SH-SY5Y (cell line): ENCODE measurements around the gene MTIF2.

ENCODE experiments used
- GATA2 ChIP-seq: IDR thresholded peaks from 2 replicates; pipeline ENCODE4 v1.6.1; 2011; ENCODE audit warnings: mild to moderate bottlenecking, low read depth, low read length
- GATA3 ChIP-seq: IDR thresholded peaks from 2 replicates; pipeline ENCODE4 v1.6.1; 2011; ENCODE audit warnings: low read depth, mild to moderate bottlenecking, low read length, moderate library complexity

- no peak for TF ChIP-seq GATA3
- TF ChIP-seq GATA2 = no peak
Measured at GRCh38 chr2:55204950-55205349, 64.1 kb downstream of the MTIF2 start.
